G401.6 (cell line): ENCODE data around the gene DTX3.

ENCODE experiments used
- FAIRE-seq: peaks from 2 replicates; lab custom pipeline; 2012; peaks lifted over from hg19 to GRCh38; lab: Jason Lieb, UNC

Gene DTX3

DNA sequence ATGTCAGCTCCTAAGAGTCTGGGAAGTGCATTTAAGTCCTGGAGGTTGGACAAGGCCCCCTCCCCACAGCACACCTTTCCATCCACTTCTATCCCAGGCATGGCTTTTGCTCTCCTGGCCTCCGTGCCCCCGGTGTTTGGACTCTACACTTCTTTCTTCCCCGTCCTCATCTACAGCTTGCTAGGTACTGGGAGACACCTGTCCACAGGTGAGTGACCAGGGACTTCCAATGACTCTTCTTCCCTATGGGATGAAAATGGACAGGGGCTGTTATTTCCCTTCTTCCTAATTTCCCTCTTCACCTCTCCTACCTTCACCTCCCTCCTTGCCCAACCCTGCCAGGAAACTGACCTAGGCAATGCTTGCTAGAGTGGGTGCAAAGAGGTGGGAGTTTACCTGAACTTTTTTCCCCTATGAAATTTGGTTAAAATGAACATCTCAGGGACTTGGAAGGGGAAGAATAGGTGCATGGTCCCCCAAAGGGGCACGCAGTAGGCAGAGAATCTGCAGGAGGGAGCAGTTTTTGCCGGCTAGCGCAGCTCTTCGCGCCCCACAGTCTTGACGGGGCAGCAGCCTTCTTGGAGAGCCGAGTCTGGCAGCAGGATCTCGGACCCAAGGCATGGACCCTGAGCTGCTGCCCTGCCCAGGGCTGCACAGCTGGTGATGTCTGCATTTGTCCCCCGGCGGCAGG lies 15.8 kb downstream of the DTX3 start:
- no peak for FAIRE-seq

DNA sequence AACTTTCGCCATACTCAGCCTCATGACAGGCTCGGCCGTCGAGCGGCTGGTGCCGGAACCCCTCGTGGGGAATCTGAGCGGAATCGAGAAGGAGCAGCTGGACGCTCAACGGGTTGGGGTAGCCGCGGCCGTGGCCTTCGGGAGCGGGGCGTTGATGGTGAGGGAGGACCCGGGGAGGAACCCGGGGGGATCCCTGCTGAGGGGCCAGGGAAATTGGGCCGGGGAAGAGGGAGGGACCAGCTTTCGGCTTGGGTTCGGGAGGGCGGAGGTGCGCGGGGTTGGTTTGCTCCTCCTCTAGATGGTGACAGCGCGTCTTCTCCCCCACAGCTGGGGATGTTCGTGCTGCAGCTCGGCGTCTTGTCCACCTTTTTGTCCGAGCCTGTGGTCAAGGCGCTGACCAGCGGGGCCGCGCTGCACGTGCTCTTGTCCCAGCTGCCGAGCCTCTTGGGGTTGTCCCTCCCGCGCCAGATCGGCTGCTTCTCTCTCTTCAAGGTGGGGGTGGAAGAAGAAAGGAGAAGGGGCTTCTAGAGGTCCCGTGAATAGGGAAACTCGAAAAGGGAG lies 16.4 kb downstream of the DTX3 start:
- no peak for FAIRE-seq

DNA sequence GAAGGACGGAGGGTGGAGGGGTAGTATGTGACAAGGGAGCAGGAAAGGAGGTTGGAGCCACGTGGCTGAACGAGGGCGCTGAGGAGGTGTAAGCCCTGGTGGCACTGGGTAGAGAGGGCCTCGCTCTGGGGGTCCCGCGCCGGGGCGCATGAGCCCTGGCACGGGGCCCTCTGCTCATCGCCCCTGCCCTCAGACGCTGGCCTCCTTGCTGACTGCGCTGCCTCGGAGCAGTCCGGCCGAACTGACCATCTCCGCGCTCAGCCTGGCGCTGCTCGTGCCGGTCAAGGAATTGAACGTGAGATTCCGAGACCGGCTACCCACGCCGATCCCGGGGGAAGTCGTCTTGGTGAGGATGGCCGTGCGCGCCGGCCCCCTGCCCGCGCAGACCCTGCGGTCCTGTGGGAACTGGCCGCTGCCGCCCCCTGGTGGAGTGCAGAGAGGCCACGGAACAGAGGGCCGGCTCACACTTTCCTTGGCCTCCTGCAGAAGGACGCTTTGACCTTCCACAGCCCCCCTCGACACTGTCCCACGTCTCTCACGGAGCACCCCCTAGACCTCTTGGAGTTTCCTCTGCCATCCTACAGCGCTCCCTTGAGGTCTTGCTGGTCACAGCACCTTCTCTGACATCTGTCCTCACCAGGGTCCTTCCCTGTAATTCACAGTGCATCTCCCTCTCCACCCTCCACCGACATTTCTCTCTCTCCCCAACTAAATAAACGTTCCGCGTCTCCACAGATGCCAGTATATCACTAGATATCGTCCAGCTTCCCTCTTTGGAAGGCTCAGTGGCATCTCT lies 17.1 kb downstream of the DTX3 start:
- no peak for FAIRE-seq

DNA sequence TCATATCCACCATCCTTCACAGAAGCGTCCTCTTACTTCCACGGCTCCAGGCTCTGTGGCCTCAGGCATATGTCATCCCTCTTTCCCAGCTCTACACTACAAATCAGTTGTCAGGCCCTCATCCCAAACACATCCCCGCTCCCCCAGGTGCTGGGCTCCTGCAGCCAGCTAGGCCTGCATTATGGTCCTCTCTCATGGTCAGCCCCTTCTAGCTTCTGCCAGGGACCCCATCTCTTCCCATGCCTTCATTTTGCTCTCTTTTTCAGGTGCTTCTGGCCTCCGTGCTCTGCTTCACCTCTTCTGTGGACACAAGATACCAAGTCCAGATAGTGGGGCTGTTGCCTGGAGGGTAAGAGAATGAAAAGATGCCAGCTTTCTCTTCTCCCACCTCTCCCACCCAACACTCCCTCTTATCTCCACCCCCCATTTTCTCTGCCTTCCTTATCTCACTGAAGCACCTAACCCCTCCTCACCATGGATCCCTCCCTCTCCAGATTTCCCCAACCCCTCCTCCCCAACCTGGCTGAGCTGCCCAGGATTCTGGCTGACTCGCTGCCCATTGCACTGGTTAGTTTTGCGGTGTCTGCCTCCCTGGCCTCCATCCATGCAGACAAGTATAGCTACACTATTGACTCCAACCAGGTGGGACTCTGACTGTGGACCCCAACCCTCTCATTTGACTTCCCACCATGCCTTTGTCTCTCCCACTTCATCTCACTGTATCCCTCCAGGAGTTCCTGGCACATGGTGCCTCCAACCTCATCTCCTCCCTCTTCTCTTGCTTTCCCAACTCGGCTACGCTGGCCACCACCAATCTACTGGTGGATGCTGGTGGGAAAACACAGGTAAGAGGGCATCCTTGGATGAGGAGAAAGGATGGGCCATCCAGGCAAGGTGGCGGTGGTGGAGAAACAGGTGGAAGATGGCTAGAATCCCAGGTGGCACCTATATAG lies 17.9 kb downstream of the DTX3 start:
- FAIRE-seq, result no peak

DNA sequence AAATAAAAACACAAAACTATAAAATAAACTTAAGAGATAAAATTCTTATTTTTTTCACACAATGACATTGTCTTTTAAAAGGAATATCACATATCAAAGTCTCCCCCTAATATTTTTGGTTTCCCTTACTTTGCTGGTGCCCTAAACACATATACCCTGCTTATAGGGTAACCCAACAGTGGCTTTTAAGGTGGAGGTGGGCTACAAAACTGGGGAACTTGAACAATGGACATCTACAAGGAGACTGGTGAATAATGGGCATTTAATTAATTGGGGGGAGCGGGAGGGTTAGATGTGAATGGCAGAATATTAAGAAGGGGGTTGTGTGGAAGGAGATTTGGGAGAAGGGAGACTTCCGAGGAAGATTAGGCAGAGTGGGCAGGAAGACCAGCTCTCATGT lies 18.8 kb downstream of the DTX3 start:
- FAIRE-seq, result no peak

DNA sequence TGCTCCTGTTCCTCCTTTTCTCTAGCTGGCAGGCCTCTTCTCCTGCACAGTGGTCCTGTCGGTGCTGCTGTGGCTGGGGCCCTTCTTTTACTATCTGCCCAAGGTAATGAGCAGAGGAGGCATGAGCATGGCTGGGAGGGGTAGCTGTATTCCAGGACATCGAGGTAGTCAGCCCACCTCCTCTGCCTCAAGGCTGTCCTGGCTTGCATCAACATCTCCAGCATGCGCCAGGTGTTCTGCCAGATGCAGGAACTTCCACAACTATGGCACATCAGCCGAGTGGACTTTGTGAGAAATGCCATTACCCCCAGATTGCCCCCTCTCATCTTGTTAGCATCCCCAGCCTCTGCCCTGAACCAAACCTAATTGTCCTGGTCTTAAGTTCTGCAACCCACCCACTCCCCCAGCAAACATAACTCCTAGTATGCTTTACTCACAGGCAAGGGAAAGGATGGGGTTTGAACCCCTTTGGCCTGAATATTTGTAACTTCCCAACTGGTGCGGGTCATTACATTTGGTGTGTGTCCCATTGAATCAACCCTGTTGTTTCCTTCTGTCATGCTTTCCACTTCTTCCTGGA lies 19.3 kb downstream of the DTX3 start:
- FAIRE-seq, result no peak

DNA sequence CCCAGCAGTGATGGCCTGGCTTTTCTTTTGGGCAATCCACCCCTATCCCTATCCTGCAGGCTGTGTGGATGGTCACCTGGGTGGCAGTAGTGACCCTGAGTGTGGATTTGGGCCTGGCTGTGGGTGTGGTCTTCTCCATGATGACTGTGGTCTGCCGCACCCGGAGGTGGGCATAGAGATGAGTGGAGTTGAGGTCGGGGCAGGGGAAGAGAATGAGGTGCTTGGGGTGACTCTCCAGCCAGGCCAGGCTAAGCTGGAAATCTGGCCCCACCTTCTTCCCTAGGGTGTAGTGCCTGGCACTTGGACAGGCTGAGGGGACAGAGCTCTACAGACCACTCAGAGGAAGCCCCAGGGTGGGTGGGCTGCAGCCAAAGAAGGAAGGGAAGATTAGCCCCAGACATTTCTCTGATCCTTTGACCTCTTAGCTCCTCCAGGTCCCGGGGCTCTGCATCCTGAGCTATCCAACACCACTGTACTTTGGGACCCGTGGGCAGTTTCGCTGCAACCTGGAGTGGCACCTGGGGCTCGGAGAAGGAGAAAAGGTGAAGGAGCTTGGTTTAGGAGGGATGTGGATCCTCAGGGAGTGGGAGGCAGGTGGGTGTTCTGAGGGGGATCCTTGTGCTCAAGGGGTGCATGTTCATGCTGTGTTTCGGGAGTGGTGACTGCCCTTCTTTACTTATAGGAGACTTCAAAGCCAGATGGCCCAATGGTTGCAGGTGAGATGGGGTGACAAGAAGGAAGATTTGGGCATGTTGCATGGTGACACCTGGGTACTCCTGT lies 20.0 kb downstream of the DTX3 start:
- FAIRE-seq, result no peak

DNA sequence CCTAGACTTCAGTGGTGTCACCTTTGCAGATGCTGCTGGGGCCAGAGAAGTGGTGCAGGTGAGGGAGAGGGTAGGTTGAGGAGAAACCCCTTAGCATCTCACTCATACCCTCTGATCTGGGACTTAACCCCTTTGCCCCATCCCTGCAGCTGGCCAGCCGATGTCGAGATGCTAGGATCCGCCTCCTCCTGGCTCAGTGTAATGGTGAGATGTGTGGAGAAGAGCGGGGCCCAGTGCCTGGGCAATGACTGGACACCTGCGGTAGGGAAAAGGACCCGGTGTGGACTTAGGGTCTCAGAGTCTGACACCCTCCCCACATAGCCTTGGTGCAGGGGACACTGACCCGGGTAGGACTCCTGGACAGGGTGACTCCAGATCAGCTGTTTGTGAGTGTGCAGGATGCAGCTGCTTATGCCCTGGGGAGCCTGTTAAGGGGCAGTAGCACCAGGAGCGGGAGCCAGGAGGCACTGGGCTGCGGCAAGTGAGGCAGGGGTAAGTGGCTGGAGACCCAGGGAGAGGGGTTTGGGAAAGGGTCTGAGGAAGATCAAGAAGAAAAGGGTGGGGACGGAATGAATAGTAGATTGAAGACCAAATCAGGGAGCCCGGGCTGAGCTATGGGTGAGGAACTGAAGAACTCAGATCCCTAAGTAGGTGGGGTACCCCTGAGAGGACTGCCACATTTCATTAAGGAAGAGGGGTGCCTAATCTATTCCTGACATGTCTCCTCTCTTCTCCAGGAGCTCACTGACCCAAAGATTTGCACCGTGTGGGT lies 20.8 kb downstream of the DTX3 start:
- FAIRE-seq, result no peak

DNA sequence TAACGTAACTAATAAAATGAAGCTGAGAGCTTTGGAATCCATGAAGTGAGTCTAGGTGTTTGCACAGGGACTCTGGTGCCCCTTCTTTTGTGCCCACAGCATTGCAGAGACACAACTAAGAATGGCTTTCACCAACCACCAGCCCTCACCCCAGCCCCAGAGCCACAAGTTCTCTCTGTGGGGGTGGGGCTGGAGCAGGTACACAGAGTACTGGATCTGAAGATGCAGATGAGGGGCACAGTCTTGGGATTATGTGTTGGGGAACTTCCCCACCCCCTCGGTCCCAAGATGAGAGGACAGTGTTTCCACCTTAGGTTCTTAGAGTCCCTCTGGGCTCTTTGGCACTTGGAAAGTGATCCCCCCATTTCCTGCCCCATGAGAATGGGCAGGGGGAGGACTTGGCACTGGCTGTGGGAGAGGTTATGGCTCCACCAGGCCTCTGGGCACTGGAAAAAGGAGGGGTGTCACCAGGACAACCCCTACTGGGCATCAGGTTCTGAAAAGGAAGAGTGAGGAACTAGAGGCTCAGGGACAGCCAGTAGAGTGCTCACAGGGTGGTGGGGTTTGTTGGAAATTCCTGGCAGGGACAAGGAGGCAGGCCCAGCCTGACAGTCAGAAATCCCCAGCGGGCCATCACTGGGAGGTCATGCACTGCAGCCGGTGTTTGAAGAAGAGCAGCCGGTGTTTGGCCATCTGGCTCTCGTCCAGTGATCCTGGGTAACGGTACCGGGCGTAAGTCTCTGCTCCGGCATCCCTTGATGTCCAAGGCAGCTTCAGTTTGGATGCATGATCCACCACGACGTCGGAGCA lies 21.7 kb downstream of the DTX3 start:
- FAIRE-seq, result no peak

DNA sequence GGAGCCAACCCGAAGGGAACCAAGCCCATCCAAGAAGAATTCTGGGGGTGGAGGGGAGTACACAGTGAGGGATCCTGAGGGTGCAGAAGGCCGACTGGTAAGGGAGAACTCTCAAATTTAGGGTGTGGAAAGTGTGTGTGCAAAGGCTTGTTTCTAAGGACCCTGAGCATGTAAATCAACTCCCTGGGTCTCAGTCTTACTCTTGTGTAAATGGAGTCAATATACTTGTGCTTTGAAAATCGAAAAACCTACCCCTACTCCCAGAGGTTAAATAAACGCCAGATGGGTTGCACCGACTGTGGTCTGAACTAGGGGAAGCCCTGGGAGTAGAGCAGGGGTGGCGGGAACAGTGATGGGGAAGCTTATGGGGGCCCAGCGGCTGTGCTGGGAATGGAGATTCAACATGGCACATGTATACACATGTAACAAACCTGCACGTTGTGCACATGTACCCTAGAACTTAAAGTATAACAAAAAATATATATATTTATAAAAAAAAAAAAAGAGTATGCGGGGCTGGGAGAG lies 22.4 kb downstream of the DTX3 start:
- no peak for FAIRE-seq

DNA sequence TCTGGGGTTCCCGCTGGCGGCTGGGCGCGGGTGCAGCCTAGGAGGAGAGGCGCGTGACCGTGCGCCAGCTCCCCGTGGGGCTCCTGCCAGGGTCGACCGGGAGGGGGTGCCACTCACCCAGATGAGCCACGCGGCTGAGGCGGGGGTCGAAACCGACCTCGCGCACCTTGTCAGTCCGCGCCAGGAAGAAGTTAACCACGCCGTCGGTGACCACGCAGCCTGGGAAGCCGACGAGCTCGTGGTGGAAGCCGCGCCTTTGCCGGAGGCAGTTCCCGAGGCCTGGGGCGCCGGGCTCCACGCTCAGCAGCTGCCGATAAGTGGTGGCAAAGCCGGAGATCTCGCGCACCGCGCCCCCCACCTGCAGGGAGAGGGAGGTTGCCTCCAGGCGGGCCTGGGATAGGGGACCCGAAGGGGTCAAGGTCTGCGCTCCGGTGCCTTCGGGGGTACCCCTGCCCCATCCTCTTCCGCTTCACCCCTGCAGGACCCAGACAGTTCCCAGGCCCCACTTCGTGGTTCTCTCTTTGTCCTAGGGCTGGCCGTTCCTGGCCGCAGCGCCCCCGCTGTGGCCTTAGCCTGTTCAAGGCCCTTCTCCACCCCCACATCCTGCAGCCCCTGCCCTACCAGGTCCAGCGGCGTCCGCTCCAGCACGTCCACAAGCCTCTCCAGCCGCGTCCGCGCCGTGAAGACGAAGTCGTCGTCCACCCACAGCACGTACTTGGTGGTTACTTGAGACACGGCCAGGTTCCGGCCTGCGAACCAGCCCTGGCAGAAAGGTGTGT lies 23.1 kb downstream of the DTX3 start:
- FAIRE-seq, result no peak

DNA sequence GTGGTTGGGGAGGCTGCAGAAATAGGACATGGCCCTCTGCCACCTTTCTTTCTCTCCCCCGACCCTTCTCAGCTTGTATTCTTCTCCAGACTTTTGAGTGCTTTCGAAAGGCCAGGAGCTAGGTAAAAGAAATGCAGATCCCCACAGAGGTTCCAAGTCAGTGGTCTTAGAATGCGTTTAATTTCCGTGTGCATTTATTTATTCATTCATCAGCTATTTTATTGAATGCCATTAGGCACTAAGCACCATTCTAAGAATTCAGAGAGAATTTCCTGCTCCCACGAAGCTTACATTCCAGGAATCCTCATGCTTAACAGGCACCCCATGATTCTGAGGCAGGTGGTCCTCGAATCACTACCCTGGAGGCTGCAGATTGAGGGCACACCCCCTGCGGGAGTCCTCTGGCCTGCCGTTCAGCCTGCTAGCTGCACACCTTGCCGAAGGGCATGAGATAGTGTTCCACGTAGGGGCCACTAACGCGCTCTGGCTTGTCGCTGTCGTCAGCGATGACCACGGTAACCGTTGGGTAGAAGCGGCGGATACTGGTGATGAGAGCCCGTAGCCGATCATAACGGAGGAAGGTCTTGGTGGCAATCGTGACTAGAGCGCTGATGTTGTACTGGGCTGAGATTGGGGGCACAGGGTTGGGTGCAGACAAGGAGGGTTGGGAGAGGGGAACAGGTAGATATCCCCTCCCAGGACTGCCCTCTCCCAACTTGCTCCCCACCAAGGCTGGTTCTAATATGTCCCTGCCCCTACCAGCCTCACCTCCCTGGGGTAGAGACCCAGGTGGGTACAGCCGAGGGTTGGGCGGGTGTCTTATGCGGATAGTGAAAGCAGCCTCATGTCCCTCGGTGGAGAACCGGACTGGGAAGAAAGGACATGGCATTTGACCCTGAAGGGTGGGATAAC lies 23.9 kb downstream of the DTX3 start:
- FAIRE-seq, result no peak

DNA sequence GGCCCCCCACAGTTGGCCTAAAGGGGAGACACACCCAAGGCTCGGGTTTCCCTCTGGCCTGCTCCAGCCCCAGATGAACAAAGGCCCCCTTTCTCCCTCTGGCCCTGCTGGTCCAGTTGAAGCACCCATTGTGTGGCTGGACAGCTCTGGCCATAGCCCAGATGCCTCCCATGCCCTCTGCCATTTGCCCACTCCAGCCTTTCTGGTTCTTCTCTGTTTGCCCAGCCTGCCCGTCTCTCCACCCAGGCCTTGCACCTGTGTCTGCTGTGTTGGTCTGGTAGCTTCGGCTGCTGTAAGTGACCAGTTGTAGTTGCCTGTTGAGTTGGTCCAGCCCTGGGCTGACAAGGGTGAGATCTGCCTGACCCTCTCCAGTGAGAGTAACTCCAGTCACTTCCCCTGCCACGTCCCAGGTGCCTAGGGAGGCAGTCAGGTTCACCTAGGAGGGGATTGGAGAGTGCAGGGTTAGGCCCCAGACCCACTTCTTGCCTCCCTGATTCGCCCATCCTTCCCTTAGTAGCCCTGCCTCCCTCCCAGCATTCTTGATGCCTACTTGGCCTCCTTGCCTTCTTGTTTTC lies 25.4 kb downstream of the DTX3 start:
- no peak for FAIRE-seq

DNA sequence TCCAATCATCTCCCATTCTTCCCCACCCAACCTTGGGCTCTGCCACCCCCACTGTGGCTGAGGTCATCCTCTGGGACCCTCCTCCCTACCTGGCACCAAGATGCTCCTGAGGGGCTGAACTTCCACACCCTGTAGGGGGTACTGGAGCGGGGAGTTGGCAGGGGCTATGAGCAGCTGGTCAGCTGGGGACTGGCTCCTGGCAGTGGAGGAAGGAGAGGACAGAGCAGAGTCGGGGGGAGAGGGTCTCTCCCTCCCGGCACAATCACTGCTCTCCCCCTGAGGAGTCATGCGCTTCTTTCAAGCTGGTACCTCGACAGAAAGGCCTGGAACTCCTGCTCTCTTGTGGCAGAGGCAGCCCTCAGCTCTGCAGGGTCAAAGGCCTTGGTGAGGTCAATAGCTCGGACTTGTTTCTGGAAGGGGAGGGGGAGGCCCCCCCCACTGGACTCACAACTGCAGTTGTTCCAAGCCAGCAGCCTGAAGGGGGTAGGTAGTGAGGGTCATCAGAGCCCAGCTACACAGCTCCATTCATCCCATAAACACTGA lies 26.3 kb downstream of the DTX3 start:
- no peak for FAIRE-seq

DNA sequence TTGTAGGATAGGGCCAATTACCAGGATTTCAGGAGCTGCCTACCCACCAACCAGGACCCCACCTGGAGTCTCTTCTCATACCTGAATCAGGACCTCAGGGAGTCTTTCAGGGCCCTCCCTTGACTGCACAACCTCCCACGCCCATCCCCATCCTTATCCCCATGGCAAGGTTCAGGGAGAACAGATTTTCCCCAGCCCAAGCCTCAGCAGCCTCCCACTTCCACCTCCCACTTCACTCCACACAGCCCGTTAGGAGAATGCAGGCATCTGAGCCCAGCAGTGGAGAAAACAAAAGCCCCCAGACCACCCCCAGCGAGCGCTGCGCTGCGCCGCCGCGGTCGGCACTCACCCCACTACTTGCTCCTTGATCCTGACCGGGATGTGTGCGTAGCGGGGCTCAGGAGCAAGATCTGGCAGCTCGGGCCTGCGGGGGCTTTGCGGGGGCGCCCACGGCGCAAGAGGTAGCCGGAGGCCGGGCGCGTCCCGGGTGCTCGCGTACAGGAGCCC lies 27.0 kb downstream of the DTX3 start:
- FAIRE-seq, result no peak
